HG03064 (cell line): ENCODE measurements around the gene TEKT5.
"Not testable (repeated sequence)": the region's sequence is repeated elsewhere in the genome, so short reads cannot be mapped to it uniquely, and the experiment has no call there.

Source experiments
- ATAC-seq: cut with Tn5 transposase; IDR thresholded peaks from one replicate; pipeline ENCODE4 v1.9.1; 2021; ENCODE audit warnings: low read depth; ENCODE audit not compliant: unreplicated experiment

Gene TEKT5

GRCh38 chr16:10637337-10638037 lies 57.2 kb downstream of the TEKT5 start:
- no peak for ATAC-seq

DNA sequence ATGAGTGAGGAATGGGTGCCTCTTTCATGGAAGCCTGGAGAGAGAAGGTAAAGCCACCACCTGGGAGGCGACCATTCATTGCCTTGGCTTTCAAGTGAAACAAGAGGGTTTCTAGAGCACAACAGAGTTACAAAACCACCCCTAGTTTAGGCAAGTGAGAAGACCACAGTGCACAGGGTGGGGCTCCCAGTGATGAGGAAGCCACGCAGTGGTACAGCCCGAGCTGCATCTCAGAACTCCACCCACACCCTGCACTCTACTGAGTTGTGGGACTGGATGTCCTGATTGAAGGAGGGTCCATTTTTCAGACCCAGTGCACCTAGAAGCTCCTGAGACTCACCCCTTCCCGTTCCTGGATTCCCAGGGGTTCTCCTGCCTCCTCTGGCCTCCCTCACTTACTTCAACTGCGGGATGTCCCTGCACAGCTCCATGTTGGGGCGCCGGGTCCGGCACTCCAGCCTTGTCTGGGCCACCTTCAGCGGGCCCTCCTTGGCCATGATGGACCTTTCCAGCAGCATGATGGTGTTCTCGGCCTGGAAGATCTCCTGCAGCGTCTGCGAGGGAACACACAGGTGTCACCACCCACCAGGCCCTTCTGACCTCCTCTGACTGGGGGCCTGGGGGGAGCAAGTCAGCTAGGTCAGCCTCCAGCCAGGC lies 59.2 kb downstream of the TEKT5 start:
- ATAC-seq, result no peak

- ATAC-seq, result not testable (repeated sequence)
These were observed 61.3 kb downstream of the TEKT5 start for GRCh38 chr16:10633429-10633828.

- ATAC-seq, result no peak
These were observed 62.8 kb downstream of the TEKT5 start for GRCh38 chr16:10631886-10632285.

- no peak for ATAC-seq
These were observed 65.2 kb downstream of the TEKT5 start for GRCh38 chr16:10629592-10629963.

DNA sequence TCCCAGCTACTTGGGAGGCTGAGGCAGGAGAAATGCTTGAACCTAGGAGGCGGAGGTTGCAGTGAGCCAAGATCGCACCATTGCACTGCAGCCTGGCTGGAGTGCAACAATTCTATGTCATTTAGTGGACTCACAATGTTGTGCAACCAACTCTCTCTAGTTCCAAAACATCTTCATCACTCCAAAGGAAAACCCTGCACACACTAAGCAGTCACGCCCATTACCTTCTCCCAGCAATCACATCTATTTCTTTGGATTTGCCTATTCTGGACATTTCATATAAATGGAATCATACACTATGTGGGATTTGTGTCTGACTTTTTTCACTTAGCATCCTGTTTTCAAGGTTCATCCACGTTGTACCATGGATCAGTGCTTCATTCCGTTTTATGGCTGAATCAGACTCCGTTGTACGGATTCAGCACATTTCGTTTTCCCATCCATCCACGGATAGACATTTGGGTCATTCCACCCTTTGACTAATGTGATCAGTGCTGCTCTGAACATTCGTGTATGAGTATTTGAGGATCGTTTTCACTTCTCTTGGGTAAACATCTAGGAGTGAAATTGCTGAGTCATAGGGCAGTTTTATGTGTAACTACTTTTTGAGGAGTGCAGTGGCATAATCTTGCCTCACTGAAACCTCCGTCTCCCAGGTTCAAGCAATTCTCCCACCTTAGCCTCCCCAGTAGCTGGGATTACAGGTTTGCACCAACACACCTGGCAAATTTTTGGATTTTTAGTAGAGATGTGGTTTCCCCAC lies 69.0 kb downstream of the TEKT5 start:
- no peak for ATAC-seq

- no peak for ATAC-seq
These were observed 70.2 kb downstream of the TEKT5 start for GRCh38 chr16:10624527-10624926.

DNA sequence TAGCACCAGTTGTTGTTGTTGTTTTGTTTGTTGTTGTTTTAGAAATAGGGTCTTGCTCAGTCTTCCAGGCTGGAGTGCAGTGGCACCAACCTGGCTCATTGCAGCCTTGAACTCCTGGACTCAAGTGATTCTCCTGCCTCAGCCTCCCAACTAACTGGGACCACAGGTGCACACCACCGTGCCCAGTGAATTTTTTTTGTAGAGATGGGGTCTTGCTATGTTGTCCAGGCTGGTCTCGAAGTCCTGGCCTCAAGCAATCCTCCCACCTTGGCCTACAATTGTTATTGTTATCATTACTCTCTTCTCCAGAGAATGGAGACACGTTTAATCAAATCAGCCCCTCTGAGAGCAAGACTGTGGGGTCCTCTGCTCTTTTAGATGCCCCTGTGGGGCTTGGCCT lies 71.7 kb downstream of the TEKT5 start:
- no peak for ATAC-seq

- ATAC-seq, result no peak
These were observed 72.5 kb downstream of the TEKT5 start for GRCh38 chr16:10622036-10622921.

GRCh38 chr16:10621216-10621949 lies 73.3 kb downstream of the TEKT5 start:
- not testable (repeated sequence) for ATAC-seq

- no peak for ATAC-seq
These were observed 74.6 kb downstream of the TEKT5 start for GRCh38 chr16:10620120-10620519.

DNA sequence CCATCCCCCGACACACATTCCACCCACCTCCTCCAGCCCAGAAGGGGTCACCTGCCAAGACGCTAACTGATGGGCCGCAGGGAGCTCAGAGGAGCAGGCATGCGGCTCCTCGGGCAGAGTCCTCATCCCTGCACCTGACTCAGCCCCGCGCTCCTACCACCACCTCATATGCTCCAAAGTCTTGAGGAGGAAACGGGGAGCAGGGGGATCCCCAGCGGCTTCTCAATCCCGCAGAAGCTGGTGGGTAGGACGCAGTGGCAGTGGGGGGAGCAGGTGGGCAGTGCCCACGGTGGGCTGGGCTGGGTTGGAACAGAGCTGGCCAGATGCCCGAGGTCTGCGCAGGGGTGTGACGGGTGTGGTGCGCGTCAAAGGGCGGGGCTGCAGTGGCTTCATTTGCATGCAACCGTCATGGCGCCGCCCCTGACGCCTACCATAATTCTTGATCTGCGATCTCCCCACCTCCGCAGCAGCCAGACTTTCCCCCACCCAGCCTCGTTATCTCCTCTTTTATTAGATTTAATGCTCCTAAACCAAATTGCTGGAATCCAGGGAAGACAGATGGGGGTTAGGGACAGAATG lies 75.4 kb downstream of the TEKT5 start:
- no peak for ATAC-seq

DNA sequence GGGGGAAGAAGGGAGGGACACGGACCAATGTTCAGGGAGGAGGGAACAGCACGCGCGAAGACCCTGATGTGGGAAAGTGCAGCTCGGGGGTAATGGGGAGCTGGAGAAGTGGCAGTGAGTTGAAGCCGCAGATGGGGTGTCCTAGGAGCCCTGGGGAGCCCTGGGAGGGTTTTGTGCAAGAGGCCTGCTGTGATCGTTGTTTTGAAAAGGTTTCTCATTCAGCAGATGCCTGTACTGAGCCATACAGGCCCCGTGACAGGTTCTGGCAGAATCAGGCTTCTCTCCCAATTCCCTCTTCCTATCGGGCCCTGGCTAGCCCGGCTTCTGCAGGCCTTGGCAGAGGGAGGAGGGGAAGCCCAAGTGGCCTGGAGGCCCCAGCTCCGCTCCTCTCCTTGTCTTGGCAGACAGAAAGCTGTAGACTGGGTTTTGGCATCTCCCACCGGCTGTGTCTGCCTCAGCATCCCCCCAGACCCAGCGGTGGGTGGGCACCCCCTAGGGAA lies 76.0 kb downstream of the TEKT5 start:
- no peak for ATAC-seq

DNA sequence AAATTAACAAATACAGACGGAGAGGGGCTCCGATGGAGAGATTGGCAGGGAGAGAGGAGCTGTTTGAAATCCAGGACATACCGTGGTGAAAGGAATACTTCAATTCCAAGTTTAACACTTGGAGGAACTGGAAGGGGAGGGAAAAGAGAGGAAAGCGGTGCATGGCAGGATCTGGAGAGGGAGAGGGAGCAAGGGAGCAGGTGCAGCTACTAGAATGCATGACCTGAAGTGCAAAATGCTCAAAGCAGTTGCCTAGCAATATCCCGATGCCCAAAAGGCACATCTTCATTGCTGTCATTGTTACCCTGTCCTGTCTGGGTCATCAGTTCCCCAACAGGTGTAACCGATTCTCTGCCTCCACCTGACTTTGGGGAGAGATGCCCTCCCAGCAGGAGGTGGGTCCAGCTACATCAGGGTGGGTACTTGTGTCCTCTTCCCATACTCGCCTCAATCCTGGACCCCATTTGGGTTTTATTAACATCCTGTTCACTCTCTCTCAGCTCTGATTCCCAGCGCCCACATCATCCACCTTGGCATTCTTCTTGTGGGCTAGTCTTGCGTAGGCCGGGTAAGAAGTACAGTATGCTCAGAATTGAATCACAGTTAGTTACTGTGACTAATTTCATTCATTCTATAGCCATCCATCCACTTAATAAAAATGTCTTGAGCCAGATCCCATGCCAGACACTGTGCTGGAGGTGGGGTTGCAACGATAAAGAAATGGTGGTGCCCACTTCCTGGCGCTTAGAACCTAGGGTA lies 76.9 kb downstream of the TEKT5 start:
- ATAC-seq, result no peak

GRCh38 chr16:10616756-10617640 lies 77.7 kb downstream of the TEKT5 start:
- ATAC-seq, result no peak

DNA sequence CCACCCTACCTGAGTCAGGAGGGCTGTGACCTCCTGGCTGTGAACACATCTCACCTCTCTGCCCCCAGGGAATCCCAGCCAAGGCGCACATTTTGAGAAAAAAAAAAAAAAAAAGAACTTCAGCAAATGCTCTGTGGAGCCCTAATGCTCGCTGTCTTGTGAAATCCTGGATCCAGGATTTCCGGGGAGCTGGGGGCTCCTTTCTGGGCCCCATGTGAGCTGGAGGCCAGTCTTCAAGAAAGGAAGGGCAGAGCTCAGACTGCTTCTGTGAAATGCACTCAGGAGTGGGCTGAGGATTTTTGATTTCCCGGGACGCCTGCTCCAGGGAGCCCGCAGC lies 78.3 kb downstream of the TEKT5 start:
- no peak for ATAC-seq

GRCh38 chr16:10614685-10615084 lies 80.0 kb downstream of the TEKT5 start:
- ATAC-seq, result no peak
